Gastroesophageal sphincter (tissue), 3 donors: ENCODE measurements around the gene GPHA2.

Experiments used
- CTCF ChIP-seq, 4 experiments: fragments of 200-600 bp in 2 of 4; fragments of 450-650 bp in 2 of 4; sonication (generic) in 1 of 4; IDR thresholded peaks; one replicate each; pipeline ENCODE4 v1.5.1; 2017 to 2019; ENCODE audit warnings: antibody characterized with exemption in 4 of 4, mild to moderate bottlenecking in 2 of 4, moderate library complexity in 2 of 4
- POLR2A ChIP-seq, 2 donors: fragments of 450-650 bp; IDR thresholded peaks; one replicate each; pipeline ENCODE4 v1.6.1; 2017; ENCODE audit warnings: antibody characterized with exemption in 2 of 2, mild to moderate bottlenecking in 2 of 2, moderate library complexity in 1 of 2
- POLR2AphosphoS5 ChIP-seq: sonication (generic); formaldehyde crosslinking; IDR thresholded peaks from one replicate; pipeline ENCODE4 v1.6.1; 2017; ENCODE audit warnings: antibody characterized with exemption

- TF ChIP-seq POLR2A (IDR thresholded peaks at IDR 0.05) (no peak), POLR2AphosphoS5 (no peak), CTCF (IDR thresholded peaks at IDR 0.05) (no peak)
Observed at GRCh38 chr11:64911689-64912088, 24.0 kb downstream of the GPHA2 start.
